Parathyroid adenoma (tissue), 2 donors: ENCODE results near the gene FAM25A.
"Not testable (repeated sequence)": the region's sequence is repeated elsewhere in the genome, so short reads cannot be mapped to it uniquely, and the experiment has no call there.

ENCODE experiments used
- H2AFZ ChIP-seq: fragments of 300-600 bp; sonication (generic); one replicate; pipeline ENCODE4 v1.7.0; 2017; ENCODE audit warnings: antibody characterized with exemption, mild to moderate bottlenecking
- H3K27ac ChIP-seq: fragments of 300-600 bp; sonication (generic); one replicate; pipeline ENCODE4 v1.7.0; 2017
- H3K27me3 ChIP-seq: fragments of 300-600 bp; sonication (generic); one replicate; pipeline ENCODE4 v1.7.0; 2017; ENCODE audit warnings: low read length; ENCODE audit not compliant: control insufficient read depth, insufficient read depth
- H3K36me3 ChIP-seq: fragments of 300-600 bp; sonication (generic); one replicate; pipeline ENCODE4 v1.7.0; 2017; ENCODE audit warnings: low read length; ENCODE audit not compliant: control insufficient read depth, insufficient read depth
- H3K4me1 ChIP-seq: fragments of 300-600 bp; sonication (generic); one replicate; pipeline ENCODE4 v1.7.0; 2017; ENCODE audit warnings: control low read depth
- H3K4me2 ChIP-seq: fragments of 300-600 bp; sonication (generic); one replicate; pipeline ENCODE4 v1.7.0; 2017; ENCODE audit warnings: low read length
- H3K4me3 ChIP-seq: fragments of 300-600 bp; sonication (generic); one replicate; pipeline ENCODE4 v1.7.0; 2017; ENCODE audit warnings: low read depth, low read length
- H3K79me2 ChIP-seq: fragments of 300-600 bp; sonication (generic); one replicate; pipeline ENCODE4 v1.7.0; 2017; ENCODE audit warnings: control low read depth
- H3K9ac ChIP-seq: fragments of 300-600 bp; sonication (generic); one replicate; pipeline ENCODE4 v1.7.0; 2017; ENCODE audit warnings: mild to moderate bottlenecking
- H3K9me3 ChIP-seq: fragments of 300-600 bp; sonication (generic); one replicate; pipeline ENCODE4 v1.7.0; 2017; ENCODE audit warnings: low read length; ENCODE audit not compliant: control insufficient read depth
- TF ChIP-seq, protein P1 (sequence below): fragments of 300-600 bp; sonication (generic); IDR thresholded peaks from one replicate; pipeline ENCODE4 v1.7.0; 2017; ENCODE audit warnings: antibody characterized with exemption, mild to moderate bottlenecking
- donor health status: primary hyperparathyroidism.

Gene FAM25A

DNA sequence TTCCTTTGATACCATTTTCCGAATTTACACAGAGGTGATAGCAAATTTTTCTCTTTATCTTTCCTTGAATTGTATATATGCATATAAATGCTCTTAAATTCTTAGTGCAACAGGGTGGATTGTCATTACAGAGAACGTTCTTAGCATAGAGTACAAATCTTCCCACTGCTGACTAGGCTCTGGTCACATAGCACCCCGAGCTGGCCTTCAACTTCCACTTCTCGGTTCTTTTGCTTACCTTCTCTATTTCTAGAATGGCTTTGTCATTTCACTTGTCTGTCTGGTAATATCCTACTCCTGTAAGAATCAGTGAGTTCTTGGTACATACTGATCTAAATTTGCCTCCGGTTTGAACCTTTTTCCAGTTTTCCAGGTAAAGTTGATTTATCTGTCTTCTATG lies 38.4 kb upstream of the FAM25A start:
- H3K27me3 ChIP-seq = no peaks in the 10 kb centered on the region
- no peak overlapping the region for H3K9ac ChIP-seq
- TF ChIP-seq, protein P1, sequence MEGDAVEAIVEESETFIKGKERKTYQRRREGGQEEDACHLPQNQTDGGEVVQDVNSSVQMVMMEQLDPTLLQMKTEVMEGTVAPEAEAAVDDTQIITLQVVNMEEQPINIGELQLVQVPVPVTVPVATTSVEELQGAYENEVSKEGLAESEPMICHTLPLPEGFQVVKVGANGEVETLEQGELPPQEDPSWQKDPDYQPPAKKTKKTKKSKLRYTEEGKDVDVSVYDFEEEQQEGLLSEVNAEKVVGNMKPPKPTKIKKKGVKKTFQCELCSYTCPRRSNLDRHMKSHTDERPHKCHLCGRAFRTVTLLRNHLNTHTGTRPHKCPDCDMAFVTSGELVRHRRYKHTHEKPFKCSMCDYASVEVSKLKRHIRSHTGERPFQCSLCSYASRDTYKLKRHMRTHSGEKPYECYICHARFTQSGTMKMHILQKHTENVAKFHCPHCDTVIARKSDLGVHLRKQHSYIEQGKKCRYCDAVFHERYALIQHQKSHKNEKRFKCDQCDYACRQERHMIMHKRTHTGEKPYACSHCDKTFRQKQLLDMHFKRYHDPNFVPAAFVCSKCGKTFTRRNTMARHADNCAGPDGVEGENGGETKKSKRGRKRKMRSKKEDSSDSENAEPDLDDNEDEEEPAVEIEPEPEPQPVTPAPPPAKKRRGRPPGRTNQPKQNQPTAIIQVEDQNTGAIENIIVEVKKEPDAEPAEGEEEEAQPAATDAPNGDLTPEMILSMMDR = no peak
- no peak overlapping the region for H3K4me3 ChIP-seq
- no peaks in the 10 kb centered on the region for H3K9me3 ChIP-seq
- no peaks in the 10 kb centered on the region for H3K36me3 ChIP-seq
- H2AFZ ChIP-seq = no peak overlapping the region
- no peak overlapping the region for H3K27ac ChIP-seq
- no peaks in the 10 kb centered on the region for H3K4me1 ChIP-seq
- H3K79me2 ChIP-seq = no peaks in the 10 kb centered on the region
- no peak overlapping the region for H3K4me2 ChIP-seq

DNA sequence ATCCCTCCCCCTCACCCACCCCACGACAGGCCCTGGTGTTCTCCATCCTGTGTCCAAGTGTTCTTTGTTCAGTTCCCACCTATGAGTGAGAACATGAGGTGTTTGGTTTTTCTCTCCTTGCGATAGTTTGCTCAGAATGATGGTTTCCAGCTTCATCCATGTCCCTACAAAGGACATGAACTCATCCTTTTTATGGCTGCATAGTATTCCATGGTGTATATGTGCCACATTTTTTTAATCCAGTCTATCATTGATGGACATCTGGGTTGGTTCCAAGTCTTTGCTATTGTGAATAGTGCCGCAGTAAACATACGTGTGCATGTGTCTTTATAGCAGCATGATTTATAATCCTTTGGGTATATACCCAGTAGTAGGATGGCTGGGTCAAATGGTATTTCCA lies 35.6 kb upstream of the FAM25A start:
- H3K4me2 ChIP-seq, H3K4me3 ChIP-seq, H3K9me3 ChIP-seq, H3K9ac ChIP-seq, H3K27me3 ChIP-seq, H3K36me3 ChIP-seq, H3K79me2 ChIP-seq, H2AFZ ChIP-seq, H3K4me1 ChIP-seq, H3K27ac ChIP-seq: not testable (repeated sequence)

- H3K4me1 ChIP-seq = no peaks in the 10 kb centered on the region
- H3K9me3 ChIP-seq = no peaks in the 10 kb centered on the region
- H3K27ac ChIP-seq = no peak overlapping the region
- no peak overlapping the region for H3K4me3 ChIP-seq
- H3K4me2 ChIP-seq = no peak overlapping the region
- H3K27me3 ChIP-seq = no peaks in the 10 kb centered on the region
- H2AFZ ChIP-seq = no peak overlapping the region
- no peaks in the 10 kb centered on the region for H3K36me3 ChIP-seq
- no peaks in the 10 kb centered on the region for H3K79me2 ChIP-seq
- H3K9ac ChIP-seq = no peak overlapping the region
- TF ChIP-seq, protein P1 = no peak
Observed at GRCh38 chr10:86988520-86988919, 31.6 kb upstream of the FAM25A start.

GRCh38 chr10:86991362-86991761 lies 28.7 kb upstream of the FAM25A start:
- H2AFZ ChIP-seq, H3K27me3 ChIP-seq, H3K4me2 ChIP-seq, H3K36me3 ChIP-seq, H3K9me3 ChIP-seq, H3K9ac ChIP-seq, H3K4me1 ChIP-seq, H3K27ac ChIP-seq, H3K4me3 ChIP-seq, H3K79me2 ChIP-seq: not testable (repeated sequence)

DNA sequence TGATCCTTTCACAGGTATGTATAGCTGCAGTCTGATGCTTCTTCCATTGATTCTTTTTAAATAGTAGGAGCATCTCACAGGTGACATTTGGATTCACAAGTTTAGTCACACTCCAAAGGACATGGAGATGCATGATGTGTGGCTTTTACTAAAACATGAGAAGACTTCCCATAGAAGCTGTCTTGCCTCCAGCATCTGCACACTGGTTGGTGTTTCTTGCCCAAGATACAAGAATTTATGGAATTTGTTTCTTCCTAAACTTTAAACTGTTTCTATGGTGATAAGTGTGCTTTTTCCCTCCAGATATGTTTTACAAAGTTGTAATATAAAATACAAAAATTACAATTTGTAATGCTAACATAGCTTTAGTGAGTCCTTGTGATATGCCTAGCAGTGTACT lies 27.6 kb upstream of the FAM25A start:
- H3K79me2 ChIP-seq = no peaks in the 10 kb centered on the region
- no peaks in the 10 kb centered on the region for H3K9me3 ChIP-seq
- no peaks in the 10 kb centered on the region for H3K27me3 ChIP-seq
- H3K27ac ChIP-seq = no peak overlapping the region
- H2AFZ ChIP-seq = no peak overlapping the region
- H3K4me3 ChIP-seq = no peak overlapping the region
- no peaks in the 10 kb centered on the region for H3K4me1 ChIP-seq
- TF ChIP-seq, protein P1 = no peak
- H3K9ac ChIP-seq = no peak overlapping the region
- H3K4me2 ChIP-seq = no peak overlapping the region
- no peaks in the 10 kb centered on the region for H3K36me3 ChIP-seq

- Histone ChIP-seq H2AFZ (no peak overlapping the region), H3K79me2 (no peaks in the 10 kb centered on the region), H3K9me3 (no peaks in the 10 kb centered on the region), H3K4me3 (no peak overlapping the region), H3K36me3 (no peaks in the 10 kb centered on the region), H3K9ac (no peak overlapping the region), H3K4me2 (no peak overlapping the region), H3K4me1 (no peaks in the 10 kb centered on the region), H3K27me3 (no peaks in the 10 kb centered on the region), H3K27ac (no peak overlapping the region)
- TF ChIP-seq, protein P1 = no peak
Observed at GRCh38 chr10:86992929-86993328, 27.2 kb upstream of the FAM25A start.

DNA sequence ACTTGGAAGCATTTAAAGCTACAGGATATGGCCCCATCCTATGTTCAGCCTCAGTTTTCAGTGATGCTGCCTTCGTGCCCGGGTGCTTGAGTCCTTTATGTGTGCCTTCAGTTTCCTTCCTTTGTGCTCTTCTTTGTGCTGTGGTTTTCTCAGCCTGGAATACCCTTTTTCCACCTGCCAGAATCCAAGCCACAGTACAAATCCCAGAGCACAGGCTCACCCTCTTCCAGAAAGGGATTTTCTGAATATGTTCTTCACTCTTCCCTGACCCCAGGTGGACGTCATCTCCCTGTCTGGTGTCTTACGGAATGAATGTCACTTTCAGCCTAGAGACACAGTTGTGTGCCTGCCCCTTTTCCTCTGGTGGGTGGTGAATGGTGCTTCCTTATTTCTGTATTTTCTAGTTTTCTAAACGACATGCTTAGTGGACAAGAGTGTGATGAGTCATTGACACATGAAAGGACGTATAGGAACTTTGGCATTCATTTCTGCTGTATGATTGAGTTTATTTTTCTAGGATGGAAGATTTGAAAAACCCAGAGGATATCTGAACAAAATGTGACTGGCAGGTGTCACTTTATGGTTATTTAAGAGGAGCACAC lies 20.2 kb upstream of the FAM25A start:
- H2AFZ ChIP-seq, H3K27me3 ChIP-seq, H3K27ac ChIP-seq, H3K4me1 ChIP-seq, H3K79me2 ChIP-seq, H3K9ac ChIP-seq, H3K4me2 ChIP-seq, H3K4me3 ChIP-seq, H3K9me3 ChIP-seq, H3K36me3 ChIP-seq: not testable (repeated sequence)
